GM23338 (cell line): ENCODE data around the gene IL22. TPM values are rescaled to one million over a fixed set of nuclear protein-coding genes. Genes with fewer than 3 reads are reported as not detected.

Experiments used
- ATAC-seq: fragments of 200-7000 bp; cut with Tn5 transposase; 3 replicates; pipeline ENCODE4 v1.9.1; 2020
- DNase-seq: peaks from one replicate; pipeline ENCODE4 v3.0.0-alpha.2; 2015; ENCODE audit warnings: low spot score
- H2AFZ ChIP-seq: fragments of 200-600 bp; sonication (generic); 2 replicates; pipeline ENCODE4 v1.8.0; 2016; ENCODE audit warnings: antibody characterized with exemption, mild to moderate bottlenecking, moderate library complexity
- H3F3A ChIP-seq: fragments of 200-600 bp; sonication (generic); replicated peaks from 2 replicates; pipeline ENCODE4 v1.8.0; 2017; ENCODE audit warnings: antibody characterized with exemption, mixed run types, low read depth
- H3K27ac ChIP-seq: fragments of 200-600 bp; sonication (generic); 2 replicates; pipeline ENCODE4 v1.6.1; 2016; ENCODE audit warnings: low read depth
- H3K27me3 ChIP-seq: fragments of 200-600 bp; sonication (generic); 2 replicates; pipeline ENCODE4 v1.8.0; 2016; ENCODE audit warnings: mild to moderate bottlenecking, mixed run types, moderate library complexity; ENCODE audit not compliant: insufficient read depth
- H3K36me3 ChIP-seq: fragments of 200-600 bp; sonication (generic); 2 replicates; pipeline ENCODE4 v1.8.0; 2016; ENCODE audit warnings: mild to moderate bottlenecking; ENCODE audit not compliant: insufficient read depth
- H3K4me1 ChIP-seq: fragments of 200-600 bp; sonication (generic); 2 replicates; pipeline ENCODE4 v1.8.0; 2016; ENCODE audit warnings: mild to moderate bottlenecking, moderate library complexity; ENCODE audit not compliant: insufficient read depth
- H3K4me2 ChIP-seq: fragments of 200-600 bp; sonication (generic); 2 replicates; pipeline ENCODE4 v1.7.1; 2017; ENCODE audit warnings: mixed run types
- H3K4me3 ChIP-seq: fragments of 200-600 bp; sonication (generic); 2 replicates; pipeline ENCODE4 v1.6.1; 2016; ENCODE audit warnings: mixed run types
- H3K79me2 ChIP-seq: fragments of 200-600 bp; sonication (generic); replicated peaks from 2 replicates; pipeline ENCODE4 v1.8.0; 2017; ENCODE audit warnings: mild to moderate bottlenecking; ENCODE audit not compliant: insufficient read depth
- H3K9me2 ChIP-seq: fragments of 200-600 bp; sonication (generic); 2 replicates; pipeline ENCODE4 v1.8.0; 2017; ENCODE audit not compliant: insufficient read depth
- H4K20me1 ChIP-seq: fragments of 200-600 bp; sonication (generic); replicated peaks from 2 replicates; pipeline ENCODE4 v1.8.0; 2017; ENCODE audit warnings: mild to moderate bottlenecking; ENCODE audit not compliant: insufficient read depth
- H3K27ac Mint-ChIP-seq: 2 replicates; pipeline ENCODE4 v1.8.0; 2020; ENCODE audit warnings: inconsistent platforms, mild to moderate bottlenecking, moderate library complexity, mixed read lengths
- H3K27me3 Mint-ChIP-seq: 3 replicates; pipeline ENCODE4 v1.8.0; 2022; ENCODE audit warnings: low read depth, mild to moderate bottlenecking, moderate library complexity, mixed read lengths, inconsistent platforms; ENCODE audit not compliant: insufficient read depth, poor library complexity
- H3K36me3 Mint-ChIP-seq: 3 replicates; pipeline ENCODE4 v1.8.0; 2021; ENCODE audit warnings: low read depth, mild to moderate bottlenecking, inconsistent platforms, moderate library complexity, mixed read lengths
- H3K4me1 Mint-ChIP-seq: 3 replicates; pipeline ENCODE4 v1.8.0; 2020; ENCODE audit warnings: mild to moderate bottlenecking, inconsistent platforms, mixed read lengths
- H3K4me3 Mint-ChIP-seq: 3 replicates; pipeline ENCODE4 v1.8.0; 2021; ENCODE audit warnings: moderate library complexity, mild to moderate bottlenecking, inconsistent platforms, mixed read lengths
- H3K9me3 Mint-ChIP-seq: 3 replicates; pipeline ENCODE4 v1.8.0; 2020; ENCODE audit warnings: moderate library complexity, mild to moderate bottlenecking, inconsistent platforms, mixed read lengths
- CREB1 ChIP-seq: fragments of 250-450 bp; sonication (Bioruptor Pico); IDR thresholded peaks from 2 replicates; pipeline ENCODE4 v1.5.0; 2020; ENCODE audit warnings: low read depth, mild to moderate bottlenecking, moderate library complexity
- CTCF ChIP-seq, 2 experiments: fragments of 200-600 bp in 1 of 2; sonication (generic) in 1 of 2; conservative IDR thresholded peaks; 2 replicates each; pipeline versions ENCODE4 v1.5.1 to v1.6.1; 2016 to 2017; ENCODE audit warnings: antibody characterized with exemption in 2 of 2, low read depth in 2 of 2, mild to moderate bottlenecking in 2 of 2, moderate library complexity in 1 of 2
- ETS1 ChIP-seq: IDR thresholded peaks from 2 replicates; pipeline ENCODE4 v1.6.1; 2016; ENCODE audit warnings: antibody characterized with exemption
- EZH2 ChIP-seq: fragments of 200-600 bp; sonication (generic); IDR thresholded peaks from one replicate; pipeline ENCODE4 v1.8.0; 2017; ENCODE audit warnings: antibody characterized with exemption, mild to moderate bottlenecking, low read depth; ENCODE audit not compliant: unreplicated experiment
- JUNB ChIP-seq: IDR thresholded peaks from one replicate; pipeline ENCODE4 v1.6.1; 2016; ENCODE audit warnings: antibody characterized with exemption; ENCODE audit not compliant: unreplicated experiment
- POLR2AphosphoS5 ChIP-seq: IDR thresholded peaks from 2 replicates; pipeline ENCODE4 v1.6.1; 2016; ENCODE audit warnings: antibody characterized with exemption, low read depth
- STAT1 ChIP-seq: IDR thresholded peaks from one replicate; pipeline ENCODE4 v1.6.1; 2016; ENCODE audit warnings: antibody characterized with exemption; ENCODE audit not compliant: unreplicated experiment
- ZNF114 ChIP-seq: fragments of 250-450 bp; sonication (Bioruptor Pico); IDR thresholded peaks from 2 replicates; pipeline ENCODE4 v1.5.0; 2020; ENCODE audit warnings: mild to moderate bottlenecking, moderate library complexity
- ZNF331 ChIP-seq: fragments of 250-450 bp; sonication (Bioruptor Pico); IDR thresholded peaks from 2 replicates; pipeline ENCODE4 v1.5.0; 2020; ENCODE audit warnings: low read depth, mild to moderate bottlenecking, moderate library complexity
- polyA plus RNA-seq: library from polyadenylated mRNA; unstranded; fragments of >200 nt; fragmentation: Nextera tagmentation; extraction: Ambion mirVana; gene quantifications from 2 replicates; pipeline ENCODE4 v1.2.1, GENCODE V29; 2016
- total RNA-seq: library from RNA; depleted of rRNA; stranded (reverse); fragments of >200 nt; shearing (Covaris generic); gene quantifications from 2 replicates; pipeline ENCODE4 v1.2.3, GENCODE V29; 2014; rRNA removed

IL22 gene
- total and polyA plus RNA-seq, 2 experiments from 2014 or later = not detected

DNA sequence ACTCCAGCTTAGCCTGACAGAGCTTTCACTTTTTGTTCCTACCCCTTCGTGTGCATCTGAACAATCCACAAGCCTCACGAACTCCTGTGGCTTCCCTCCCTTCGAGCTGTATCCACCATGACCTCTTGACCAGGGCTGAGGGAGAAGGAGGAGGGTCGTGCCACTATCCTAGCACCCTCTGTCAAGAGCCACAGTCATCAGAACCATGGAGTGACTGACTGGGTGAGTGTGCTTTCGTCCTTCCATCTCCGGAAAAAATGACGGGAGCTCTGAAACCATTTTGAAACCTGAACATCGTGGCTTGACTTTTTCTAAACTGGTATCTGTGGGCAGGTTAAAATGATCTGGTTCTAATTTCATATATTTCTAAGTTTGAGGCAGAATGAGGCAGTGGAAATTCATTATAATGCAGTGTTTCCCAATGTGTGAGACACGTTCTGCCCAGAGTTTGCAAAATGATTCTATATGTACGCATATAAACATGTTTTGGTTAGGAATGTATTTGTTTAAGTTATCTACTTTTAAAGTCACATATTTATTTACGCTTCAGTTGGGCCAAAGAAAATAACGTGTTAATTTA lies 54.8 kb downstream of the IL22 start:
- H3K27me3 Mint-ChIP-seq = peaks cover 2% of the 10 kb centered on the region
- H3K27me3 ChIP-seq = no peaks in the 10 kb centered on the region
- 0 out of 2 replicates have a peak, but pooled peaks cover 3% of the 10 kb centered on the region for H3K9me2 ChIP-seq
- no peaks in the 10 kb centered on the region for H3K79me2 ChIP-seq
- H3K36me3 Mint-ChIP-seq = no peaks in the 10 kb centered on the region
- no peak overlapping the region for H3K27ac Mint-ChIP-seq
- H3K4me3 ChIP-seq = no peak overlapping the region
- no peak overlapping the region for H3K27ac ChIP-seq
- no peak for DNase-seq
- H2AFZ ChIP-seq = peak overlapping the region; percentile 69; the same call in 1 of the 2 replicates
- no peak overlapping the region for H3K4me3 Mint-ChIP-seq
- H3K4me2 ChIP-seq = no peak overlapping the region
- H3K36me3 ChIP-seq = no peaks in the 10 kb centered on the region
- peaks cover 11% of the 10 kb centered on the region; the same call in 1 of the 2 replicates for H3K4me1 ChIP-seq
- no peaks in the 10 kb centered on the region for H3F3A ChIP-seq
- TF ChIP-seq STAT1 = no peak
- TF ChIP-seq CREB1 (CRISPR knock-in tag) = no peak
- no peak for TF ChIP-seq CTCF (conservative IDR thresholded peaks at IDR 0.05; ENCODE audit: low read depth in 2 of 2)
- TF ChIP-seq ZNF331 (CRISPR knock-in tag) = no peak
- no peak for TF ChIP-seq ETS1
- no peak for TF ChIP-seq EZH2
- no peak for TF ChIP-seq JUNB
- TF ChIP-seq POLR2AphosphoS5 = no peak
- TF ChIP-seq ZNF114 (CRISPR knock-in tag) = no peak
- no peak for ATAC-seq
- H4K20me1 ChIP-seq = no peaks in the 10 kb centered on the region
- H3K9me3 Mint-ChIP-seq = no peaks in the 10 kb centered on the region
- H3K4me1 Mint-ChIP-seq = peaks cover 16% of the 10 kb centered on the region

Other genes with a start within 250 kb of the IL22 start
- gene IFNG, start 93.9 kb downstream of the IL22 start, total RNA-seq = not detected in 2 replicates
- not detected in 2 replicates for gene IFNG, start 93.9 kb downstream of the IL22 start, polyA plus RNA-seq
- gene IL26, start 27.8 kb downstream of the IL22 start, total RNA-seq = not detected in 2 replicates
- gene IL26, start 27.8 kb downstream of the IL22 start, polyA plus RNA-seq = not detected in 2 replicates
- 18.9 and 23.3 TPM in 2 replicates for gene MDM1, start 78.8 kb upstream of the IL22 start, total RNA-seq
- gene MDM1, start 78.8 kb upstream of the IL22 start, polyA plus RNA-seq = 11.6 and 13.6 TPM in 2 replicates